Testis (tissue), 2 donors: Measurements from ENCODE around the gene TRABD2B.

Source experiments
- CTCF ChIP-seq, 3 experiments: fragments of 450-650 bp in 2 of 3; fragments of 200-600 bp in 1 of 3; sonication (generic) in 1 of 3; IDR thresholded peaks; one replicate each; pipeline ENCODE4 v1.5.1; 2016 to 2019; ENCODE audit warnings: antibody characterized with exemption in 3 of 3, mild to moderate bottlenecking in 2 of 3, moderate library complexity in 1 of 3
- POLR2A ChIP-seq: fragments of 450-650 bp; IDR thresholded peaks from one replicate; pipeline ENCODE4 v1.6.1; 2017; ENCODE audit warnings: antibody characterized with exemption, mild to moderate bottlenecking, moderate library complexity

GRCh38 chr1:47813970-47814369, 183.2 kb downstream of the TRABD2B start:
- TF ChIP-seq CTCF (IDR thresholded peaks at IDR 0.05) = no peak
- TF ChIP-seq POLR2A = no peak
